BJ (cell line): ENCODE results near the gene PDE4C. TPM values are rescaled to one million over a fixed set of nuclear protein-coding genes. Genes with fewer than 3 reads are reported as not detected.

Experiments
- CTCF ChIA-PET: fragments of 350-600 bp; formaldehyde crosslinking; extraction: SDS; loops from one replicate; lab custom pipeline; 2021; ENCODE audit warnings: antibody characterized with exemption, inconsistent platforms; lab: Yijun Ruan, JAX
- POLR2A ChIA-PET: fragments of 300-600 bp; sonication (Branson Sonifier 250); formaldehyde crosslinking; extraction: SDS; loops from one replicate; lab custom pipeline; 2021; ENCODE audit warnings: antibody characterized with exemption; lab: Charles Lee
- DNase-seq: peaks from one replicate; pipeline ENCODE4 v3.0.0-alpha.2; 2011; ENCODE audit warnings: low read depth
- H3K27me3 ChIP-seq: 2 replicates; pipeline ENCODE4 v1.6.0; 2011; ENCODE audit warnings: low read length; ENCODE audit not compliant: control insufficient read depth, insufficient read depth
- H3K36me3 ChIP-seq: 2 replicates; pipeline ENCODE4 v1.5.1; 2011; ENCODE audit warnings: low read length; ENCODE audit not compliant: control insufficient read depth, insufficient read depth
- H3K4me3 ChIP-seq: 2 replicates; pipeline ENCODE4 v1.5.1; 2011; ENCODE audit warnings: low read depth, mild to moderate bottlenecking, control low read depth, low read length
- polyA plus RNA-seq: library from polyadenylated mRNA; depleted of rRNA; stranded (reverse); fragments of >200 nt; gene quantifications from 2 replicates; pipeline ENCODE4 v1.2.3, GENCODE V29; 2011
- TF ChIP-seq, protein P1 (sequence below): IDR thresholded peaks from 2 replicates; pipeline ENCODE4 v1.5.1; 2011; ENCODE audit warnings: low read depth, mild to moderate bottlenecking, control low read depth, inconsistent platforms, low read length, moderate library complexity; ENCODE audit not compliant: insufficient read depth

Gene PDE4C
- polyA plus RNA-seq, 1 experiment = 0.06 TPM

DNA sequence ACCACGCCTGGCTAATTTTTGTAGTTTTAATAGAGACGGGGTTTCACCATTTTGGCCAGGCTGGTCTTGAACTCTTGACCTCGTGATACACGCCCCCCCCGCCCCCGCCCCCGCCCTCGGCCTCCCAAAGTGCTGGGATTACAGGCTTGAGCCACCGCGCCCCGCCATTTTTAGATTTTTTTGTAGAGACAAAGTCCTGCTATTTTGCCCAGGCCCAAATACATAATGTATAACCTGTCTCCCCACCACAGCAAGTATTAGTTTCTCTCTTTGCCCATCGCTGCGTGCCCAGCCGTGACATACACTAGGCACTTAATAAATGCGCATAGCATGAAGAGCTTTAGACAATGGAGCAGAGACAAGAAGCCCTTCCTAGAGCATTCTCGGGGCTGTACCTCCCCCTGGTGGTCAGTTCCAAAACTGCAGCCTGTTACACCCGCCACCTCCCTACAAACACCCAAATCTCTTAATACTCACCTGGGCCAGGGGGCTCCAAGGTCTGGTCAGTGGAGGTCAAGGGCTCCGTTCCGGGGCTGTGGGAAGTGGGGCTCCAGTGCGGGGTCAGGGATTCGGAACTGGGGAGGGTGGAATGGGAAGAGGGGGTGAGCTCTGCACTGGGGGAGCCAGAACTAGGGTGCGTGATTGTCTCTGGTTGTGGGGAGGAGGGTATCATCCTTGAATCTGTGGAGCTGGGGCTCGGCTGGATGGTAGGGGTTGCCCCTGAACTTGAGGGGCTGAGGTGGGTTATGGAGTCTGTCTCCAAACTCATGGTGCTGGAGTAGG lies 25.5 kb upstream of the PDE4C start:
- Histone ChIP-seq H3K36me3 (no peaks in the 10 kb centered on the region), H3K27me3 (peaks cover 5% of the 10 kb centered on the region), H3K4me3 (no peak overlapping the region)
- POLR2A ChIA-PET = no interaction called here
- CTCF ChIA-PET = interaction anchor here (0.6 to 6.6 kb wide), 37 partner anchors 8 to 1075 kb away, joined by 3 to 109 read pairs (median 5); partner anchors contain the start of genes IQCN, JUND, MPV17L2 and PDE4C
- DNase-seq = no peak
- TF ChIP-seq, protein P1, sequence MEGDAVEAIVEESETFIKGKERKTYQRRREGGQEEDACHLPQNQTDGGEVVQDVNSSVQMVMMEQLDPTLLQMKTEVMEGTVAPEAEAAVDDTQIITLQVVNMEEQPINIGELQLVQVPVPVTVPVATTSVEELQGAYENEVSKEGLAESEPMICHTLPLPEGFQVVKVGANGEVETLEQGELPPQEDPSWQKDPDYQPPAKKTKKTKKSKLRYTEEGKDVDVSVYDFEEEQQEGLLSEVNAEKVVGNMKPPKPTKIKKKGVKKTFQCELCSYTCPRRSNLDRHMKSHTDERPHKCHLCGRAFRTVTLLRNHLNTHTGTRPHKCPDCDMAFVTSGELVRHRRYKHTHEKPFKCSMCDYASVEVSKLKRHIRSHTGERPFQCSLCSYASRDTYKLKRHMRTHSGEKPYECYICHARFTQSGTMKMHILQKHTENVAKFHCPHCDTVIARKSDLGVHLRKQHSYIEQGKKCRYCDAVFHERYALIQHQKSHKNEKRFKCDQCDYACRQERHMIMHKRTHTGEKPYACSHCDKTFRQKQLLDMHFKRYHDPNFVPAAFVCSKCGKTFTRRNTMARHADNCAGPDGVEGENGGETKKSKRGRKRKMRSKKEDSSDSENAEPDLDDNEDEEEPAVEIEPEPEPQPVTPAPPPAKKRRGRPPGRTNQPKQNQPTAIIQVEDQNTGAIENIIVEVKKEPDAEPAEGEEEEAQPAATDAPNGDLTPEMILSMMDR = peak; percentile 90

DNA sequence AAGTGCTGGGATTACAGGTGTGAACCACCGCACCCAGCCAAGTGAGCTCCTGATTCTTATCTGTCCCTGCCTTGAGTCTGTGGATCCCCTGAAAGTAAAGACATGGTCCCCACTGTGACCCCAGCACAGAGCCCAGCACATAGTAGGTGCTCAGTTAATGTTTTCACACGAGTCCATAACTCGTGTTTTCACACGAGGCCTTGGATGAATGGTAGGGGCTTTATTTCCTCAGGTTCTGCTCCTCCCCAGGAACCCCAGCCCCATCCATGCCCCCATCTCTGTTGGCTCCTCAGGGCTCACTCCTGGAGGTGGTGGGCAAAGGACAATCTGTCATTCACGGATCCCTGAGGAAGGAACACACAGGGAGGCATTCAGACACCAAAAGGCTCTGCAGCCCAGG lies 23.6 kb upstream of the PDE4C start:
- H3K27me3 ChIP-seq = peaks cover 5% of the 10 kb centered on the region
- POLR2A ChIA-PET = no interaction called here
- TF ChIP-seq, protein P1 = no peak
- H3K36me3 ChIP-seq = no peaks in the 10 kb centered on the region
- CTCF ChIA-PET = interaction anchor here (0.6 to 6.6 kb wide), 9 partner anchors 9 to 197 kb away, joined by 3 to 109 read pairs (median 6); partner anchors contain the start of genes MPV17L2 and RAB3A
- H3K4me3 ChIP-seq = no peak overlapping the region
- no peak for DNase-seq

DNA sequence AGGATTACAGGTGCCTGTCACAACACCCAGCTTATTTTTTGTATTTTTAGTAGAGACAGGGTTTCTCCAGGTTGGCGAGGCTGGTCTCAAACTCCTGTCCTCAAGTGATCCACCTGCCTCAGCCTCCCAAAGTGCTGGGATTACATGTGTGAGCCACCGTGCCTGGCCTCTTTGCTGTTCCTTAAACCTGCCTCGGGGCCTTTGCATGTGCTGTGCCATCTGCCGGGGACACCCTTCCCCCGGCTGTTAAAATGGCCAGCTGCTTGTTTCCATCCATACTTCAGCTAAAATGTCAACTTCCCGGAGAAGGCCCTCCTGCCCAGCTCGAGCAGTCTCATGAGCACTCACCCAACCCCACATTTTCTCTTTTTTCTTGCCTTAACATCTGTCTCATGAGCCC lies 19.1 kb upstream of the PDE4C start:
- POLR2A ChIA-PET = no interaction called here
- TF ChIP-seq, protein P1 = no peak
- DNase-seq = no peak
- Histone ChIP-seq H3K4me3 (no peak overlapping the region), H3K27me3 (peaks cover 3% of the 10 kb centered on the region), H3K36me3 (no peaks in the 10 kb centered on the region)
- CTCF ChIA-PET = interaction anchor here (0.6 to 2.0 kb wide), 3 partner anchors 37 to 446 kb away, joined by 3 to 7 read pairs (median 6); partner anchors contain the start of gene RAB3A

DNA sequence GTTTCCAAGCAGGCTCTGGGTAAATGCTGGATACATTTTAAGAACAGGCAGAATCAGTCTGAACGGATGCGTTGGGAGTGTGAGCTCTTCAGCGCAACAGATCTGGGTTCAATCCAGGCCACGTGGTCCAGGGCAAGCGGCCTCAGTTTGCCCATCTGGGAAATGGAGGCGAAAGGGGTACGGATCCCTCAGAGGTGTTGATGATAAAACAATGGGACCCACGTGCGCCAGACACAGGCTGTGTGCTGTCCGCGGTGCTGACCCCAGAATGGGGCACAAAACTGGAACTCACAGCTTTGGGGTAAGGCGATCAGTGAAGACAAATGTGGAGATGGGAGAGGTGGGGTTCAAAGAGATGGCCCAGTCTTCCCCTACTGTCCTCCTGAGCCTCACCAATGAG lies 13.1 kb upstream of the PDE4C start:
- no peaks in the 10 kb centered on the region for H3K36me3 ChIP-seq
- H3K4me3 ChIP-seq = no peak overlapping the region
- ChIA-PET CTCF (no interaction called here), POLR2A (no interaction called here)
- H3K27me3 ChIP-seq = peaks cover 3% of the 10 kb centered on the region
- TF ChIP-seq, protein P1 = no peak
- no peak for DNase-seq

DNA sequence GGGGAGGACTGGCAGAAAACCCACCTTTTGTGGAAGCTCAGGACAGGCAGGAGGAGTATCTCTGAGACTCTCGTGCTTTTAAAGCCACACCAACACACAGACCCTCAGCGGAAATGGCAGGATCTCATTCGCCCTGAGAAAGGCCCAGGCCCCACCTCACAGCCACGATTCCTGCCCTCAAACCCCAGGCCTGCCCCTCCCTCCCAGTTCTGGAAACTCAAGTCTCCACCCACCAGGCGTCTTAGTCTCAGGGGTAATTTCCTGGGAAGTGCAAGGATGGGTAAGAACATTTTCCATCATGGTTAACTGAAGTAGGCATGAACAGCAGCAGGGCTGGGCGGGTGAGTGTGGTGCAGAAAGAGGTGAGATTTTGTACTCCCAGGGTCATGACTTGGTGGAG lies 8.0 kb upstream of the PDE4C start:
- POLR2A ChIA-PET = no interaction called here
- CTCF ChIA-PET = interaction anchor here (0.7 to 1.7 kb wide), 2 partner anchors 12 to 18 kb away, joined by 3 to 7 read pairs; no protein-coding TSS in a partner anchor
- TF ChIP-seq, protein P1 = no peak
- no peak overlapping the region for H3K4me3 ChIP-seq
- DNase-seq = no peak
- no peaks in the 10 kb centered on the region for H3K36me3 ChIP-seq
- peaks cover 6% of the 10 kb centered on the region for H3K27me3 ChIP-seq
